ENCODE measurements around the gene TEN1. TPM values are rescaled to one million over a fixed set of nuclear protein-coding genes. Genes with fewer than 3 reads are reported as not detected.

The TEN1 gene
- total and polyA plus RNA-seq, 2 donors (not counting 1 experiment from before 2014, with no cell fraction given), result 19.8 to 34.5 TPM

GRCh38 chr17:76003915-76004314 is 24.9 kb downstream of the TEN1 start:
- ChIA-PET POLR2A (no interaction called here), CTCF (interaction anchor here (0.7 to 5.6 kb wide), 10 partner anchors 10 to 300 kb away, joined by 3 to 66 read pairs (median 6); partner anchors contain the start of genes GALK1 and MRPL38)
- TF ChIP-seq CTCF (IDR thresholded peaks at IDR 0.05), result no peak
- TF ChIP-seq EZH2 (IDR thresholded peaks at IDR 0.05; ENCODE audit: borderline replicate concordance, insufficient read depth, low read depth, low read length, poor library complexity, severe bottlenecking), result no peak
- Histone ChIP-seq H3K9ac (ENCODE audit: low read length) (no peak overlapping the region), H3K79me2 (ENCODE audit: control insufficient read depth, insufficient read depth, low read length) (no peaks in the 10 kb centered on the region), H3K4me2 (replicated peaks; ENCODE audit: low read depth, low read length, poor library complexity, severe bottlenecking) (no peak overlapping the region), H3K27ac (ENCODE audit: low read length in 2 of 2) (no peak overlapping the region), H2AFZ (ENCODE audit: insufficient read depth, low read depth, low read length, poor library complexity, severe bottlenecking) (no peak overlapping the region), H3K36me3 (replicated peaks in 1 of 2; ENCODE audit: control extremely low read depth in 1 of 2, control insufficient read depth in 1 of 2, extremely low read depth in 1 of 2, insufficient read depth in 2 of 2, low read length in 1 of 2) (peaks cover 0 to 2% of the 10 kb centered on the region in 2 experiments), H3K27me3 (replicated peaks in 1 of 4; ENCODE audit: control extremely low read depth in 1 of 4, control insufficient read depth in 3 of 4, insufficient read depth in 4 of 4, low read length in 3 of 4) (no peaks in the 10 kb centered on the region), H4K20me1 (ENCODE audit: control insufficient read depth, insufficient read depth, low read length, poor library complexity, severe bottlenecking) (no peaks in the 10 kb centered on the region), H3K9me3 (ENCODE audit: control extremely low read depth in 1 of 3, control insufficient read depth in 2 of 3, insufficient read depth in 1 of 3, low read length in 2 of 3) (no peaks in the 10 kb centered on the region), H3K4me1 (ENCODE audit: control insufficient read depth in 2 of 2, insufficient read depth in 2 of 2, low read length in 2 of 2) (peaks cover 0 to 3% of the 10 kb centered on the region in 2 donors), H3K4me3 (ENCODE audit: control extremely low read depth in 1 of 5, extremely low read depth in 1 of 5, insufficient read depth in 1 of 5, low read depth in 2 of 5, low read length in 4 of 5) (no peak overlapping the region)
- Mint-ChIP-seq H3K9me3 (ENCODE audit: insufficient read depth) (no peaks in the 10 kb centered on the region), H3K4me1 (no peaks in the 10 kb centered on the region), H3K4me3 (no peak overlapping the region), H3K27me3 (no peaks in the 10 kb centered on the region), H3K27ac (no peak overlapping the region)
- no peak for ATAC-seq (ENCODE audit: low read depth)
- DNase-seq, result no peak
- 83% methylated on average over 6 of the region's 6 CpGs for WGBS (ENCODE audit: insufficient coverage)
- intact Hi-C loops (cut with micrococcal nuclease), result loop anchor here (2.0 to 10.0 kb wide), 3 partner anchors 63 to 249 kb away; partner anchors contain the start of genes FBF1 and UNC13D

DNA sequence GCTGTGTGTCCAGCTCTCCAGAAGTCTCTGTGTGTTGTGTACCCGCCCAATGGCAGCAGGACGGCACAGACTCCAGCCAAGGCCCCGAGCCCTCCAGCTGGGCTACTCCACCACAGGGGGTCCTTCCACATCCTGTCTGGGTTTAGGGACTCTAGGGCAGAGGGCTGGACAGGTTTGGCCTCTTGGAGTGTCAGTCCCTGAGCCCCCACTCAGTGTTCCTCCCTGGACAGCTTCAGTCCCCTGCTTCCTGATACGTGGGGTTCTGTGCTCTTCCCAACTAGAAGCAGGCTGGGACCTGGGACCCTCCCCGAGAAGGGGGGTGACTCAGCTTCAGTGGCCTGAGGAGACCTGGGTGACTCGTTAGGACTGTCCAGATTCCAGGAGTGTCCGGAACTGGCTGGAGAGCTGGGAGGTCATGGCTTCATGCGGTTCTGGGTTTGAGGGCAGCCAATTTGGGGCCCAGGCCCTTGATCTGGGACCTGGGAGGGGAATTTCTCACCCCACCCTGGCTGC is 25.8 kb downstream of the TEN1 start:
- TF ChIP-seq CTCF (IDR thresholded peaks at IDR 0.05), result no peak
- TF ChIP-seq EZH2 (IDR thresholded peaks at IDR 0.05; ENCODE audit: borderline replicate concordance, insufficient read depth, low read depth, low read length, poor library complexity, severe bottlenecking), result no peak
- Histone ChIP-seq H3K27me3 (replicated peaks in 1 of 4; ENCODE audit: control extremely low read depth in 1 of 4, control insufficient read depth in 3 of 4, insufficient read depth in 4 of 4, low read length in 3 of 4) (no peaks in the 10 kb centered on the region), H2AFZ (ENCODE audit: insufficient read depth, low read depth, low read length, poor library complexity, severe bottlenecking) (no peak overlapping the region), H3K27ac (ENCODE audit: low read length in 2 of 2) (no peak overlapping the region), H3K9me3 (ENCODE audit: control extremely low read depth in 1 of 3, control insufficient read depth in 2 of 3, insufficient read depth in 1 of 3, low read length in 2 of 3) (no peaks in the 10 kb centered on the region), H3K4me3 (ENCODE audit: control extremely low read depth in 1 of 5, extremely low read depth in 1 of 5, insufficient read depth in 1 of 5, low read depth in 2 of 5, low read length in 4 of 5) (no peak overlapping the region), H3K4me2 (replicated peaks; ENCODE audit: low read depth, low read length, poor library complexity, severe bottlenecking) (no peak overlapping the region), H3K4me1 (ENCODE audit: control insufficient read depth in 2 of 2, insufficient read depth in 2 of 2, low read length in 2 of 2) (peaks cover 0 to 3% of the 10 kb centered on the region in 2 donors), H4K20me1 (ENCODE audit: control insufficient read depth, insufficient read depth, low read length, poor library complexity, severe bottlenecking) (no peaks in the 10 kb centered on the region), H3K36me3 (replicated peaks in 1 of 2; ENCODE audit: control extremely low read depth in 1 of 2, control insufficient read depth in 1 of 2, extremely low read depth in 1 of 2, insufficient read depth in 2 of 2, low read length in 1 of 2) (peaks cover 0 to 1% of the 10 kb centered on the region in 2 experiments), H3K9ac (ENCODE audit: low read length) (no peak overlapping the region), H3K79me2 (ENCODE audit: control insufficient read depth, insufficient read depth, low read length) (no peaks in the 10 kb centered on the region)
- POLR2A ChIA-PET, result interaction anchor here (1.3 kb wide), 1 partner anchor 26 kb away, joined by 3 read pairs; the partner anchor contains the start of gene ACOX1
- no peak for ATAC-seq (ENCODE audit: low read depth)
- no peak for DNase-seq
- Mint-ChIP-seq H3K4me1 (no peaks in the 10 kb centered on the region), H3K27ac (no peak overlapping the region), H3K4me3 (no peak overlapping the region), H3K27me3 (no peaks in the 10 kb centered on the region), H3K9me3 (ENCODE audit: insufficient read depth) (no peaks in the 10 kb centered on the region)
- CTCF ChIA-PET, result interaction anchor here (0.7 to 5.6 kb wide), 20 partner anchors 8 to 393 kb away, joined by 3 to 66 read pairs (median 5); partner anchors contain the start of genes GALK1 and MRPL38
- intact Hi-C loops (cut with micrococcal nuclease), result loop anchor here (1.0 to 10.0 kb wide), 4 partner anchors 26 to 250 kb away; partner anchors contain the start of genes ACOX1, FBF1, TEN1 and UNC13D
- WGBS (ENCODE audit: insufficient coverage), result 96% methylated on average over 8 of the region's 8 CpGs
